IgD-negative memory B cell (primary cell): ENCODE results near the gene RCN2. TPM values are rescaled to one million over a fixed set of nuclear protein-coding genes. Genes with fewer than 3 reads are reported as not detected.

Experiments
- H3K27ac Mint-ChIP-seq, 3 donors: one replicate each; pipeline ENCODE4 v1.8.0; 2020 to 2022; ENCODE audit warnings: mild to moderate bottlenecking in 3 of 3, mixed read lengths in 3 of 3, moderate library complexity in 1 of 3
- H3K27me3 Mint-ChIP-seq: one replicate; pipeline ENCODE4 v1.8.0; 2021; ENCODE audit warnings: mixed read lengths
- H3K36me3 Mint-ChIP-seq: one replicate; pipeline ENCODE4 v1.8.0; 2020; ENCODE audit warnings: mild to moderate bottlenecking, mixed read lengths
- H3K4me1 Mint-ChIP-seq, 3 donors: one replicate each; pipeline ENCODE4 v1.8.0; 2020 to 2022; ENCODE audit warnings: mixed read lengths in 3 of 3, mild to moderate bottlenecking in 1 of 3
- H3K4me3 Mint-ChIP-seq, 4 donors: one replicate each; pipeline ENCODE4 v1.8.0; 2020 to 2022; ENCODE audit warnings: mild to moderate bottlenecking in 4 of 4, mixed read lengths in 4 of 4, moderate library complexity in 3 of 4
- H3K9me3 Mint-ChIP-seq, 3 donors: one replicate each; pipeline ENCODE4 v1.8.0; 2020 to 2021; ENCODE audit warnings: mixed read lengths in 3 of 3, mild to moderate bottlenecking in 1 of 3
- polyA plus RNA-seq: library from polyadenylated mRNA; unstranded; fragments of 300-500 nt; fragmentation: Illumina TruSeq; gene quantifications from one replicate; pipeline ENCODE4 v1.2.3, GENCODE V29; 2021

Gene RCN2
- polyA plus RNA-seq, 1 donor from 2014 or later: 46.6 TPM

- Mint-ChIP-seq H3K27me3 (no peaks in the 10 kb centered on the region), H3K4me3 (no peak overlapping the region), H3K36me3 (no peaks in the 10 kb centered on the region), H3K9me3 (no peaks in the 10 kb centered on the region), H3K4me1 (peaks cover 0 to 6% (median 6%) of the 10 kb centered on the region in 3 donors), H3K27ac (no peak overlapping the region)
Measured at GRCh38 chr15:76974456-76975036, 43.0 kb downstream of the RCN2 start.

- no peaks in the 10 kb centered on the region for H3K36me3 Mint-ChIP-seq
- peak overlapping the region in 1 of 3 donors; percentile 2 for H3K27ac Mint-ChIP-seq
- H3K9me3 Mint-ChIP-seq: no peaks in the 10 kb centered on the region
- peaks cover 0 to 6% (median 6%) of the 10 kb centered on the region in 3 donors for H3K4me1 Mint-ChIP-seq
- H3K4me3 Mint-ChIP-seq: no peak overlapping the region
- peaks cover 3% of the 10 kb centered on the region for H3K27me3 Mint-ChIP-seq
Measured at GRCh38 chr15:76976141-76976540, 44.6 kb downstream of the RCN2 start.

- H3K4me1 Mint-ChIP-seq: peaks cover 0 to 6% (median 6%) of the 10 kb centered on the region in 3 donors
- no peak overlapping the region for H3K4me3 Mint-ChIP-seq
- H3K36me3 Mint-ChIP-seq: no peaks in the 10 kb centered on the region
- H3K27me3 Mint-ChIP-seq: peaks cover 3% of the 10 kb centered on the region
- H3K27ac Mint-ChIP-seq: no peak overlapping the region
- no peaks in the 10 kb centered on the region for H3K9me3 Mint-ChIP-seq
Measured at GRCh38 chr15:76976572-76977270, 45.2 kb downstream of the RCN2 start.

GRCh38 chr15:76978522-76979330 is 47.2 kb downstream of the RCN2 start:
- H3K36me3 Mint-ChIP-seq: no peaks in the 10 kb centered on the region
- H3K27ac Mint-ChIP-seq: no peak overlapping the region
- H3K4me1 Mint-ChIP-seq: peaks cover 0 to 6% (median 6%) of the 10 kb centered on the region in 3 donors
- peaks cover 3% of the 10 kb centered on the region for H3K27me3 Mint-ChIP-seq
- H3K9me3 Mint-ChIP-seq: no peaks in the 10 kb centered on the region
- no peak overlapping the region for H3K4me3 Mint-ChIP-seq

- no peaks in the 10 kb centered on the region for H3K9me3 Mint-ChIP-seq
- no peak overlapping the region for H3K27ac Mint-ChIP-seq
- no peaks in the 10 kb centered on the region for H3K36me3 Mint-ChIP-seq
- no peak overlapping the region for H3K4me3 Mint-ChIP-seq
- H3K27me3 Mint-ChIP-seq: peaks cover 3% of the 10 kb centered on the region
- peaks cover 0 to 6% (median 6%) of the 10 kb centered on the region in 3 donors for H3K4me1 Mint-ChIP-seq
Measured at GRCh38 chr15:76979331-76979925, 47.9 kb downstream of the RCN2 start.

- H3K4me3 Mint-ChIP-seq: peak overlapping the region in 1 of 4 donors; percentile 27
Measured at GRCh38 chr15:76979996-76980520, 48.5 kb downstream of the RCN2 start.

GRCh38 chr15:76982356-76982755 is 50.8 kb downstream of the RCN2 start:
- peak overlapping the region in 1 of 3 donors; percentile 3 for H3K27ac Mint-ChIP-seq
- H3K4me3 Mint-ChIP-seq: no peak overlapping the region

More at GRCh38 chr15:76979996-76980520, 48.5 kb downstream of the RCN2 start:
- Mint-ChIP-seq H3K27ac (no peak overlapping the region), H3K9me3 (no peaks in the 10 kb centered on the region), H3K36me3 (no peaks in the 10 kb centered on the region), H3K4me1 (peaks cover 0 to 6% (median 6%) of the 10 kb centered on the region in 3 donors), H3K27me3 (peaks cover 3% of the 10 kb centered on the region)

GRCh38 chr15:76982756-76983155 is 51.2 kb downstream of the RCN2 start:
- no peaks in the 10 kb centered on the region for H3K36me3 Mint-ChIP-seq
- H3K9me3 Mint-ChIP-seq: no peaks in the 10 kb centered on the region
- peak overlapping the region in 1 of 4 donors; percentile 56 for H3K4me3 Mint-ChIP-seq
- peaks cover 3% of the 10 kb centered on the region for H3K27me3 Mint-ChIP-seq
- no peak overlapping the region for H3K27ac Mint-ChIP-seq
- peaks cover 0 to 3% (median 1%) of the 10 kb centered on the region in 3 donors for H3K4me1 Mint-ChIP-seq

More at GRCh38 chr15:76982356-76982755, 50.8 kb downstream of the RCN2 start:
- Mint-ChIP-seq H3K4me1 (peaks cover 0 to 2% (median 1%) of the 10 kb centered on the region in 3 donors), H3K36me3 (no peaks in the 10 kb centered on the region), H3K9me3 (no peaks in the 10 kb centered on the region), H3K27me3 (peaks cover 3% of the 10 kb centered on the region)

GRCh38 chr15:76983590-76984375 is 52.2 kb downstream of the RCN2 start:
- Mint-ChIP-seq H3K9me3 (no peaks in the 10 kb centered on the region), H3K4me3 (no peak overlapping the region), H3K36me3 (no peaks in the 10 kb centered on the region), H3K4me1 (peaks cover 8 to 12% (median 9%) of the 10 kb centered on the region in 3 donors), H3K27ac (peak overlapping the region in 1 of 3 donors; percentile 9), H3K27me3 (peaks cover 3% of the 10 kb centered on the region)

GRCh38 chr15:76986743-76987142 is 55.2 kb downstream of the RCN2 start:
- H3K36me3 Mint-ChIP-seq: no peaks in the 10 kb centered on the region
- no peaks in the 10 kb centered on the region for H3K9me3 Mint-ChIP-seq
- no peak overlapping the region for H3K27ac Mint-ChIP-seq
- H3K27me3 Mint-ChIP-seq: no peaks in the 10 kb centered on the region
- H3K4me1 Mint-ChIP-seq: peaks cover 18 to 22% (median 22%) of the 10 kb centered on the region in 3 donors
- H3K4me3 Mint-ChIP-seq: no peak overlapping the region

- H3K9me3 Mint-ChIP-seq: no peaks in the 10 kb centered on the region
- no peak overlapping the region for H3K4me3 Mint-ChIP-seq
- peaks cover 18 to 23% (median 22%) of the 10 kb centered on the region in 3 donors for H3K4me1 Mint-ChIP-seq
- no peaks in the 10 kb centered on the region for H3K36me3 Mint-ChIP-seq
- H3K27ac Mint-ChIP-seq: no peak overlapping the region
- no peaks in the 10 kb centered on the region for H3K27me3 Mint-ChIP-seq
Measured at GRCh38 chr15:76987276-76987675, 55.7 kb downstream of the RCN2 start.

- Mint-ChIP-seq H3K4me3 (peak overlapping the region; percentile 31 to 93 (median 68)), H3K9me3 (no peaks in the 10 kb centered on the region), H3K4me1 (peaks cover 18 to 24% (median 24%) of the 10 kb centered on the region in 3 donors), H3K27ac (peak overlapping the region; percentile 65 to 88 (median 67)), H3K36me3 (no peaks in the 10 kb centered on the region), H3K27me3 (no peaks in the 10 kb centered on the region)
Measured at GRCh38 chr15:76987896-76988860, 56.6 kb downstream of the RCN2 start.
